Activated CD8-positive, alpha-beta memory T cell treated with anti-CD3 and anti-CD28 coated beads for 48 hours (primary cell): ENCODE results near the gene TGM6.

ENCODE experiments used
- DNase-seq, 3 experiments: peaks; one replicate each; pipeline ENCODE4 v3.0.0-alpha.2; 2020; ENCODE audit warnings: low read depth in 2 of 3, low spot score in 2 of 3

Gene TGM6

DNA sequence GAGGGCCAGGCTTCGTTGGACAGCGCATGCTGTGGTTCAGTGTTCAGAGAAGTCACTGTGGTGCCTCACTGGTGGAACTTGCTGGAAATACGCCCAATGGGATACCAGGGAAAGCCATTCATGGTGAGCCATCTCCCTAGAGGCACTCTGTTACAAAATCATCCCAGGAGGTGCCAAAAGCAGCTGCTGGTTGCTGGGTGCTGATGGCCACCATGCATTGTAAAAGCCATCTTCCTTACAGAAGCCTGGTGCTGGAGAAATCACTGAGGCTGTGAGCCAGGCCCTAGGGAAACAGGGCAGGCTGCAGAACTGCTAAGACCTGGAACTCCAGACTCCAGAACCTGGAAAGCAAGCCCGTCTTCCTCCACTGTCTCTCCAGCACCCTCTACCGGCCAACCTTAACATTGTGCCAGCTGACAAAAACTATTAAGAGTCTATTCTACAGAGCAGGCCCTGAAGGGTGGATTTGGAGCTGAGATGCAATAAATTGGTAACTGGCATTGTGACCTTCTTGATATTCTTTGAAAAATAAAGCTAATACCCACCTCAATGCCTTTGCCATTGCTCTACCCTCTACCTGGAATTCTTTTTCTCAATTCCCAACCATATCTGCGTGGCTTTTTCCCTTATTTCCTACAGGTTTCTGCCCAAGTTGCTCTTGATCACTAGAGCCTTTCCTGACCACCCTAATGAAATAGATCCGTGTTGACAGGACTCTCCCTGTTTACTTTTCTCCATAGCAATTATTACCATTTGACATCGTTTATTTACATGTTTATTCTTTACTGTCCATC lies 71.4 kb downstream of the TGM6 start:
- peak in 2 of 3 experiments; percentile 54 to 55 for DNase-seq

- DNase-seq: no peak
These were observed 73.1 kb downstream of the TGM6 start for GRCh38 chr20:2453792-2454191.

DNA sequence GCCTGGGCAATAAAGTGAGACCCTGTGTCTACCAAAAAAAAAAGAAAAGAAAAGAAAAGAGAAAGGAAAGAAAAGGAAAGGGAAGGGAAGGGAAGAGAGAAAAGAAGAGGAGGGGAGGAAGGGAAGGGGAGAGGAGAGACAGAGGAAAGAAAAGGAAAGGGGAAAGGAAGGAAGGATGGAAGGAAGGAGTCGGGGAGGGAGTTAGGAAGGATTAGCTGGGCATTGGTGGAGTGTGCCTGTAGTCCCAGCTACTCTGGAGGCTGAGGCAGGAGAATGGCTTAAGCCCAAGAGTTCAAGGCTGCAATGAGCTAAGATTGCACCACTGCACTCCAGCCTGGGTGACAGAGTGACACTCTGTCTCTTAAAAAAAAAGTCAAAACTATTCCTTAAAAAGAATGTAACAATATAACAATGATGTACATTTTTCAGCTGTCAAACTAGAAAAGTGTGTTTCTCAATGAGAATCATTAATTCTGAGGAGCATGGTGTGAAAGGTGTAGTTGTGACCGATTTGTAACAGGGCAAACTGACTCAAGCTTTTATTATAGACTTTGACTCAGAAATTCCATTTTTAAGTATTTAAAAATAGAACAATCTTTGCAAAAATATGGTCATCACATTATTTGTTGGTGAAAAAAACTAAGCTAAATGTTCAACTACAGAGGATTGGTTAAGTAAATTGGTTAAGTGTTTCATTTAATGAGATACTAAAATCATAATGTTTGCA lies 75.2 kb downstream of the TGM6 start:
- DNase-seq: no peak

DNA sequence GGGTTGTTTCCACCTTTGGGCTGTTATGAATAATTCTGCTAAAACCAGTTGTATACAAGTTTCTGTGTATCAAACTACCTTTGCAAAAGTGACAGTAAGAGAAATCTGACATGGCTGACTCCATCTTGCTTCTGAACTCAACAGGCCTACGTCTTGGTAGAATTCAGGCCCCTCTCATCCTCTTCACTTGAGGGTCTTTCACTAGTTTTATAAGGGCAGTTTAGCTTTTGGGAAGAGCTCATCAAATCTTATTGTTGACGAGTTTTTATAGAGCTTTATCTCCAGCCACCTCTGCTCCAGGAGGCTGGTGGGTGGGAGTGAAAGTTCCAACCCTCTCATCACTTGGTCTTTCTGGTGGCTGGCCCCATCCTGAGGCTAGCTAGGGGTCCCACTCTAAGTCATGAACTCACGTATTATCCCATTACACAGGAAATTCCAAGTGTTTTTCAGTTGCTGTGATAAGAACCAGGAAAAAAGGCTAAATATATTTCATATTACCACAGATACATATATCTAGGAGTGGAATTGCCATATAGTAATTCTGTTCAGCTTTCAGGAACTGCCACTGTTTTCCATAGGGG lies 78.3 kb downstream of the TGM6 start:
- DNase-seq: no peak

DNA sequence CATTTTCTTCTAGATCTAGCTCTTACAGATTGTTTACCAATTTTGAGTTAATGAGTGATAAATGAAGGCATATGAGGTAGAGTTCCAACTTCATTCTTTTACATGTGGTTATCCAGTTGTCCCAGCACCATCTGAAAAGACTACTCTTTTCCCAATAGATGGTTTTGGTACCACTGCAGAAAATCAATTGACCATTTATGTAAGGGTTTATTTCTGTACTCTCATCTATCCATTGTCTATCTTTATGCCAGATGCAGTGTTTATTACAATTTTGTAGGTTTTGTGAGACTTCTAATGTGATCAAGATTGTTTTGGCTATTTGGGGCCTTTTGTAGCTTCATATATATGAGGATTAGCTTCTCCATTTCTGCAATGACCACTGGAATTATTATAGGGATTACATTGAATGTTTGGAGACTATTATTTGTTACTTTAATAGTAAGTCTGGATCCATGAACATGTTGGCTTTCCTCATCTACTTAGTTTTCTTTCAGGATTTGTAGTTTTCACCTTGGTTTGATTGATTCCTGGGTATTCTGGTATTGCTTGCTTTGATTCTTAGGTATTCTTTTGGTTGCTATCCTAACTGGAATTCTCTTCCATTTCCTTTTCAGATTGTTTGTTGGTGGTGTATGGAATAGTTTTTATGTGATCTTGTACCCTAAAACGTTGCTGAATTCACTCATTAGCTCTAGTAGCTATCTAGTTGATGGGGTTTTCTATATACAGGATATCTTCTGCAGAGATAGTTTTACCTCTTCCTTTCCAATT lies 79.5 kb downstream of the TGM6 start:
- no peak for DNase-seq

DNA sequence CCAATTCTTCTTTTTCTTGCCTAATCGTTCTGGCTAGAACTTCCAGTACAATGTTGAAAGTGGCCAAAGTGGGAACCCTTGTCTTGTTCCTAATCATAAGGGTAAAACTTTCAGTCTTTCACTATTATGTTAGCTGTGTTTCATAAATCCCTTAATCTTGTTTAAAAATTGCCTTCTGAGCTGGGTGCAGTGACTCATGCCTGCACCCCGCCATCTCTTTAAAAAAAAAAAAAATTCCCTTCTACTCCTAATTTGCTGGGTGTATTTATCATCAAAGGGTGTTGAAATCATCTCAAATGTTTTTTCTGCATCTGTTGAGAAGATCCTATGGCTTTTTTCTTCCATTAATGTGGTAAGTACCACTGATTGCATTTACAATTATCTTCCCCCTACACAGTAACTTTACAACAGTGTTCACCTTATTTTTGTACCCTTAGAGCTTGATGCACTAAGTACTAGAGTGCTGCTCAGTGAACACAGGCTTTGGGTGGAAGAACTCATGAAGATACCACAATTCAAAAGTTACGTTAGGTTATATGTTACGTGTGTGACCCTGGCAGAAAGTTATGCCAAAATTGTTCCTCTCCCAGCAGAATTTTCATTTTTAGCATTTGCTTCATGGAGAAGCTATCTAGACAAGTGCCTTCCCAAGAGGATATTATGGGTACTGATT lies 80.2 kb downstream of the TGM6 start:
- DNase-seq: no peak

DNA sequence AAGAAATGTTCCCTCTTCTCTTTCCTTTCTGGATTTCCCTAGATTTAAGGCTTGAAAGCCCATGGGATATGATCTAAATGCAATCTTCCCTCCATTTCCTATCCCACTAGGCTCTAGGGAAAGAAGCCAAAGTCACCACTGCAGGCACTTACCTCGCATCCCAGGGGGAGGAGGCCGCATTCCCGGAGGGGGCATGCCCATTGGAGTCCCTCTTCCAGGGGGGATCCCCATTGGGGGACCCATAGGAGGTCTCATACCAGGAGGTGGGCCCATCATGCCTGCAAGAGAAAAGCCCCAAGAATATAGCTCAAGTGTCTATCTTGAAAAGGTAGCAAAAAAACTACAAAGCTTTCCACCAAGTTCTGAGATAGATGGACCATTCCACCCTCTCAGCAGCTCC lies 81.8 kb downstream of the TGM6 start:
- DNase-seq: no peak

DNA sequence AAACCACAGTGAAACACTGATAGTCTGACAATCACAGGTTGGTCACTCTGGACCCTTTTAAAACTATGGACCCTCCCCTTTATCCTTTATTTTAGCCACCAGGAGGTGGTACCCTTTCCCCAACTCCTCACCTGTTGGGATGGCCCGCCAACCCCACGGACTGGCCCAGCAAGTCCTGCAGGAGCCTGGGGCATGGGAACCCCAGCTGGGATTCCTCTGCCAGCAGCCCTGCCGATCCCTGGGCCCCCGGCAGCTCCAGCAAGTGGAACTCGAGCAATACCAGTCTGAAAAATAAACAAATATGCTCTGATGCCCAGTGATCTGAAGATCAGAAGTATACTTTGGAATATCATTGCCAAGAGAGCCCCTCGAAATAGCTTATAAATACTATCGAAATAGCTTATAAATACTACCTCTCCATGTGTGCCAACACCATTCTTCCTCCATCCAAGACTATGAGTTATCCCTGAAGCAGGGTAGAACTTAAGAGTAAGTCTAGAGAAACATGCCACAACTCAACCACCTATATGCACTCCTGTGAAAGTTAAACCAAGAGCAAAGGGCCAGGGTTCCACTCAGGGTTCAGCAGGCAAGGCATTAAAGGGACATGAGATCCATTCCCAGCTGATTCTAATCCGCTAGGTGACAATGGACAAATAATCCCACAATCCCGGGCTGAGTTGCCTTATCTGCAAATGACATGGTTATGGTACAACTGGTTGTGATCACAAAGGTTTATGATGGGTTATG lies 83.1 kb downstream of the TGM6 start:
- DNase-seq: no peak

- DNase-seq: no peak
These were observed 84.4 kb downstream of the TGM6 start for GRCh38 chr20:2465100-2465499.

DNA sequence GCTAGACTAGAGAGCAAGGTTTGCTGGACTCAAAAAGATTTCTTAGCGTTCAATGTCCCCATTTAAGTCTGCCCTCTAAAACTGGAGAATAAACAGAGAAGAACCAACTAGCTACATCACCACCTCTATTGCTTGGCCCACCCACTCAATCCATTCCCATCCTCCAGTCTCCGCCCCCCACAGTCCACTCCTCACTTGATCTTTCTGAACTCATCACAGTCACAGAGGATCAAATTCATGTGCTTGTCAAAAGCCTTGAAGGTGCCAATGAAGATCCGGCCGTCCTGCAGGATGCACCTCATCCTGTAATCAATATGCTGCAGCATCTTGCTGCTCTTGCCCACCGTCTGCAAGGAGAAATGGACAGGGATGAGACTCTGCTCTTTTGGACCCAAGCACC lies 86.7 kb downstream of the TGM6 start:
- DNase-seq: no peak

DNA sequence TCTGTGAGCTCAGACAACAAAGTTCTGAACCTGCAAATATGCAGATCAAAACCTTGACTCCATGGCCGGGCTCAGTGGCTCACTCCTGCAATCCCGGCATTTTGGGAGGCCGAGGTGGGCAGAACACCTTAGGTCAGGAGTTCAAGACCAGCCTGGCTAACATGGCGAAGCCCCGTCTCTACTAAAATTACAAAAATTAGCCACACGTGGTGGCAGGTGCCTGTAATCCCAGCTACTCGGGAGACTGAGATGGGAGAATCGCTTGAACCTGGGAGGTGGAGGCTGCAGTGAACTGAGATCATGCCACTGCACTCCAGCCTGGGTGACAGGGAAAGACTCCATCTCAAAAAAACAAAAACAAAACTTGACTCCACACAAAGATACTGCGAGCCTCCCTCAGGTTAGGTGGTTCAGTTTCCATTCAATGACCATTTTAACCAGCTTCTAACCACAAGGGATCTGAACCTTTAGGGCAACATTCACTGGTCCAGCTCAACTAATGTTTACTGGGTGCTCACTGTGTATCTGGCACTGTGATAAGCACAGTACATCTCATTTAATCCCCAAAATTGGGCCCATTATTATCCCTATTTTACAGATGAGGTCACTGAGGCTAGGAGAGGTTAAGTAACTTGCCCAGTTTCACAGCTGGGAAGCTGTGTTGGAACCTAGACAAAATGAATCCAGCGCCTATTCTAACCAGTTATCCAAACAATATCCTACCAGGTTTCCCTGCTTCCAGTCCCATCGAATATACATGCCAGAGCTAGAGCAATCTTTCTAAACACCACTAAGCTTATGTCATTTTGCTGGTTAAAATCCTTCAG lies 88.1 kb downstream of the TGM6 start:
- no peak for DNase-seq

- peak in 2 of 3 experiments; percentile 37 to 40 for DNase-seq
These were observed 89.3 kb downstream of the TGM6 start for GRCh38 chr20:2469991-2470422.

DNA sequence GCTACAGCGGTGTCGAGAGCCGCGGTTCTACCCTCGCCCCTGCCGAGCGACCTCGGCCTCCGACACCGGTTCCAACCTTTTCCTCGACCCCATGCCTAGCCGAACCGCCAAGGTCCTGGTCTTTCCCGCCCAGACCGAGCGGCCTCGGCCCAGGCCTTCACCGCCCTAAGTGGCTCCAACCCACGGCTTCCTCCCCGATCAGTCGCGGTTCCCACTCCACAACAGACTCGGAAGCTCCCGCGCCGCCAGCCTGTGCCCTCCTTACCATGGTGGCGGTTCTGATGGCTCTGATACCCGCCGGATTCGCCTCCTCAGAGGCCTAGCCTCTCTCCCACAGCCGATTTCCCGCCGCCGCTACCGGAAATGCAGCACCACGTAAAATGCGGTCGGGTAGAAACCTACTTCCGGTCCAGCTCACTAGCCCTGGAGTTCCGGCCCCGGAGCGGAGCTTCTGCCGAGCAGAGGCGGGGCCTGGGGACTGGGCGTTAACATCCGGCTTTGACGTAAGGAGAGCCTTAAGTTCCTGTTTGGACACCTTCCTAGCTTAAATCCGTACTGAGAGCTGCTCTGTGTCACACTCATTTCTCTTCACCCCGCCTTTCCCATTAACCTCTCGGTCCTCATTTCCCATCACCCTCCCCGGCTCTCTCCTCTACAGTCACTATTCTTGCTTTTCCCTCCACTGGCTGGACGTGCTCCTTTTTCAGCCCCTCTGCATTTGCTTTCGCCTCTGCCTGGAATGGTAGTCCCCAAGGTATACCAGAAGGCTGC lies 89.9 kb downstream of the TGM6 start, which contains the start of gene SNRPB:
SNRPB (minus strand) TSS at position 367 of the 771 bp plus-strand sequence; CDS start at position 268, 99 bp downstream.
- peak; percentile 87 to 95 (median 90) for DNase-seq

DNA sequence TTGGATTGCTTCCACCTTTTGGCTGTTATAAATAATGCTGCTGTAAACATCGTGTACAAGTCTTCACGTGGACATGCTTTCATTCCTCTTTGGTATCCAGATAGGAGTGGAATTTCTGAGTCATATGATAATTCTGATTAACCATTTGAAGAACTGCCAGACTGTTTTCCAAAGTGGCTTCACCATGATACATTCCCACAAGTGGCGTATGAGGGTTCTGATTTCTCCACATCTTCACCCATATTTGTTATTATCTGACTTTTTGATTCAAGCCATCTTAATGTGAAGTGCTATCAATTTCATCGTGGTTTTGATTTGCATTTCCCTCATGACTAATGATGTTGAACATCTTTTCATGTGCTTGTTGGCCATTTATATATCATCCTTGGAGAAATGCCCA lies 92.8 kb downstream of the TGM6 start:
- DNase-seq: no peak

DNA sequence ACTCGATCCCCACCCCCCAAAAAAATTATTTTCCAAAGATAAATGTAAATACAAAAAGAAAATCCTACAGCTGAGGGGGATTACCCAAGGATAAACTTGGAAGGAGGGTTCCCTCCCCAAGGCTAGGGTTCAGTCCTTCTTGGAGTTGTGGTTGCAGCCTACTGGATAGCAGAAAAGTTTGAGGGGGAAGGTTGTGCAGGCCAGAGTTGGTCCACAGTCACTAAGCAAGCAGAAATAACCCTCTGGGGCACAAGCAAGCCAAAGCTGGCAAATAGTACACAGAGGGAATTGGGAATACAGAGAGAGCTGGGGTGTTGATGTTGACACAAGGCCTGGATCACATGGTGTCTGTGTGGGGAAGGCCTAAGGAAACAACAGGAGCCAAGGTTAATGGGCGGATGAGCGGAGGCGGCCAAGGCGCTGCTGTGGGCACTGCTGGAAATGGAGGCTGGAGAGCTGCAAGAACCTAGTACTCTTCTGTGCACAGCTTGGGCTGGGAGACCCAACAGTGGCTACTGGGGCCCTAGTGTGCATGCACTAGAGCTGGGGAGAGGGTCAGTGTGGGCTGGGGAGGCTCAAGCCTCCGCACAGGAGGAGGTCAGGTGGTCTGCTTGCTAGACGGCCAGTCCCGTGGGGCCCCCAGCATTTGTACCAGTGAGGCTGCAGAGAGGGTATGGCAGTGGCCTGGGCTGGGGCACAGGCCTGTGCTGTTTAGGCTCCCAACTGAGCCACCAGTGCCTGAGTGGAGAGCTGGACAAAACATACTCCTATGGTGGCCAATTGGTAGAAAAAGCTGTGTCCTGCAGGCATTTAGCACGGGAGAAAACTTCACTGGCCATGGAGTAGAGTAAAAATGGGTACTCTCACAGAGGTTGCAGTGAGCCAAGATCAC lies 95.4 kb downstream of the TGM6 start:
- no peak for DNase-seq

GRCh38 chr20:2476742-2477615 lies 96.3 kb downstream of the TGM6 start:
- no peak for DNase-seq
